Neuronal stem cell (in vitro differentiated cells): ENCODE data around the gene FAM20A. TPM values are rescaled to one million over a fixed set of nuclear protein-coding genes. Genes with fewer than 3 reads are reported as not detected.

Source experiments
- DNase-seq: peaks from one replicate; pipeline ENCODE4 v3.0.0-alpha.2; 2013; ENCODE audit warnings: low spot score
- H2AFZ ChIP-seq: one replicate; pipeline ENCODE4 v1.6.1; 2013; ENCODE audit warnings: mild to moderate bottlenecking, low read length, inconsistent platforms
- H2AK5ac ChIP-seq: 2 replicates; pipeline ENCODE4 v1.6.1; 2013; ENCODE audit warnings: low read depth, mild to moderate bottlenecking, inconsistent platforms, low read length, moderate library complexity, mixed read lengths
- H2BK120ac ChIP-seq: 2 replicates; pipeline ENCODE4 v1.6.1; 2013; ENCODE audit warnings: low read depth, mild to moderate bottlenecking, inconsistent platforms, low read length, moderate library complexity, mixed read lengths
- H2BK12ac ChIP-seq: one replicate; pipeline ENCODE4 v1.6.1; 2013; ENCODE audit warnings: low read length, inconsistent platforms
- H2BK15ac ChIP-seq: 2 replicates; pipeline ENCODE4 v1.6.1; 2013; ENCODE audit warnings: mild to moderate bottlenecking, low read length, inconsistent platforms, mixed read lengths
- H2BK5ac ChIP-seq: one replicate; pipeline ENCODE4 v1.6.1; 2013; ENCODE audit warnings: inconsistent platforms, mild to moderate bottlenecking, low read length, moderate library complexity
- H3K14ac ChIP-seq: one replicate; pipeline ENCODE4 v1.6.1; 2013; ENCODE audit warnings: low read length, inconsistent platforms
- H3K18ac ChIP-seq: 2 replicates; pipeline ENCODE4 v1.6.1; 2013; ENCODE audit warnings: low read length, inconsistent platforms
- H3K23ac ChIP-seq: 2 replicates; pipeline ENCODE4 v1.6.1; 2013; ENCODE audit warnings: low read depth, mild to moderate bottlenecking, mixed read lengths, low read length, inconsistent platforms; ENCODE audit not compliant: poor library complexity
- H3K27ac ChIP-seq: replicated peaks from 3 replicates; pipeline ENCODE4 v1.5.1; 2013; ENCODE audit warnings: low read length, inconsistent platforms
- H3K27me3 ChIP-seq, 3 experiments: 2 replicates each; pipeline ENCODE4 v1.6.1; 2013; ENCODE audit warnings: low read length in 3 of 3, mild to moderate bottlenecking in 2 of 3, inconsistent platforms in 1 of 3, low read depth in 1 of 3, mixed read lengths in 1 of 3, moderate library complexity in 1 of 3; ENCODE audit not compliant: control insufficient read depth in 3 of 3, insufficient read depth in 3 of 3
- H3K36me3 ChIP-seq, 2 donors: replicated peaks in 1 of 2; 2 replicates each; pipeline ENCODE4 v1.6.1; 2013; ENCODE audit warnings: low read length in 2 of 2; ENCODE audit not compliant: control insufficient read depth in 2 of 2, insufficient read depth in 2 of 2
- H3K4ac ChIP-seq: 2 replicates; pipeline ENCODE4 v1.6.1; 2013; ENCODE audit warnings: inconsistent platforms, mild to moderate bottlenecking, low read length, moderate library complexity
- H3K4me1 ChIP-seq, 2 donors: 1 replicate in 1 of 2; 2 replicates in 1 of 2; pipeline ENCODE4 v1.6.1; 2013; ENCODE audit warnings: low read length in 2 of 2, low read depth in 1 of 2; ENCODE audit not compliant: control insufficient read depth in 2 of 2, insufficient read depth in 1 of 2
- H3K4me2 ChIP-seq: one replicate; pipeline ENCODE4 v1.6.1; 2013; ENCODE audit warnings: mild to moderate bottlenecking, low read length, inconsistent platforms; ENCODE audit not compliant: insufficient read depth, poor library complexity, severe bottlenecking
- H3K4me3 ChIP-seq, 2 donors: 2 replicates each; pipeline ENCODE4 v1.5.1; 2013; ENCODE audit warnings: low read length in 2 of 2, mild to moderate bottlenecking in 2 of 2, inconsistent platforms in 1 of 2, moderate library complexity in 1 of 2
- H3K79me1 ChIP-seq: one replicate; pipeline ENCODE4 v1.6.1; 2013; ENCODE audit warnings: low read depth, mild to moderate bottlenecking, inconsistent platforms, low read length, moderate library complexity
- H3K9ac ChIP-seq: one replicate; pipeline ENCODE4 v1.6.1; 2013; ENCODE audit warnings: mild to moderate bottlenecking, low read depth, low read length, inconsistent platforms; ENCODE audit not compliant: poor library complexity
- H3K9me3 ChIP-seq, 2 donors: replicated peaks in 1 of 2; 2 replicates each; pipeline versions ENCODE3 to v1.6.1; 2013; ENCODE audit warnings: low read length in 2 of 2, mild to moderate bottlenecking in 2 of 2, inconsistent platforms in 1 of 2, low read depth in 1 of 2, mixed read lengths in 1 of 2, moderate library complexity in 1 of 2; ENCODE audit not compliant: control insufficient read depth in 2 of 2, insufficient read depth in 1 of 2
- H4K8ac ChIP-seq: one replicate; pipeline ENCODE4 v1.6.1; 2013; ENCODE audit warnings: low read depth, mild to moderate bottlenecking, inconsistent platforms, low read length, moderate library complexity
- H4K91ac ChIP-seq: one replicate; pipeline ENCODE4 v1.6.1; 2013; ENCODE audit warnings: low read length, low read depth, mild to moderate bottlenecking, inconsistent platforms; ENCODE audit not compliant: poor library complexity
- WGBS, 2 donors: extraction: QIAGEN DNeasy Blood & Tissue Kit; methylation state at CpG; one replicate each; pipeline ENCODE4 v1.1.7; 2013; ENCODE audit warnings: missing lambda C conversion rate in 2 of 2, mixed read lengths in 1 of 2; ENCODE audit not compliant: insufficient read length in 2 of 2, insufficient replicate concordance in 1 of 2; ENCODE audit errors: extremely low coverage in 2 of 2; 5-methylcytosine and 5-hydroxymethylcytosine counted together
- polyA plus RNA-seq, 2 experiments: library from polyadenylated mRNA; stranded (reverse); fragments of 200-250 nt; gene quantifications; one replicate each; pipeline ENCODE4 v1.2.3, GENCODE V29; 2013

Gene FAM20A
- 0.06 TPM for polyA plus RNA-seq (2013, experiment 1 of 2)
- polyA plus RNA-seq (2013, experiment 2 of 2) = 0.17 TPM

DNA sequence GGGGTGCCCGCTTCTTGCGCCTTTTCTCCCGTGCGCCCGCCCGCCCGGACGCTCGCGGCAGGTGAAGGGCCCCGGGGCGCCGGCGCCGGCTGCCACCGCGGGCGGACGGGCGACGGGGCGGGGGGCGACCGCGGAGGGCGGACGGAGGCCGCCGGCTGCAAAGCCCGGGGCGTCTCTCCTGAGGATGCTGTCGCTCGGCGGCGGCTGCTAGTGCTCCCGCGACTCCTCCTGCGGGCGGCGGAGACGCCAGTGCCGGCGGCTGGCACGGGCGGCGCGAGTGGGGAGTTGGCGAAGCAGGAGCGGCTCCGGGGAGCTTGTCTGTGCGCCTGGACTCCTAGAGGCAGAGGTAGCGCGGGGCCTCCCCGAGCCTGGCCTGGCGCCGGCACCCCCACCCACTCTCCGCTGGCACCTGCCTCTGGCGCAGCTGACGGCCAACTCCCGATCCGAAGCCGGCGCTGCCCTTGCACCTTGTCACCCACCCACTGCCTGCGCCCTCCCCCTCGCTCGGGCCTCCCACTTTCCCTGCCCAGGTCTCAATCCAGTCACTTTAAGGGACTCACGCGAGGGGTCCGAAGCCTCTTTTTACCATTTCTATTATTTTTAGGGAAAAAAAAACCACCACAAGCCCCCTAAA, at the start of gene FAM20A:
Gene FAM20A, minus strand, starts transcription at position 437 of the 634 bp plus-strand sequence. CDS start 701 bp downstream, outside the sequence.
- no peak within 1 kb of the TSS for H2BK12ac ChIP-seq

GRCh38 chr17:68649324-68649723, 48.2 kb upstream of the FAM20A start:
- no peaks in the 10 kb centered on the region for H3K36me3 ChIP-seq
- H2AK5ac ChIP-seq = no peak overlapping the region
- H2AFZ ChIP-seq = no peak overlapping the region
- no peaks in the 10 kb centered on the region for H3K27me3 ChIP-seq
- H4K91ac ChIP-seq = no peak overlapping the region
- H3K27ac ChIP-seq = no peak overlapping the region
- H2BK12ac ChIP-seq = no peak overlapping the region
- no peaks in the 10 kb centered on the region for H3K79me1 ChIP-seq
- no peak overlapping the region for H3K14ac ChIP-seq
- no peak overlapping the region for H4K8ac ChIP-seq
- H3K4me3 ChIP-seq = no peak overlapping the region
- no peak overlapping the region for H2BK120ac ChIP-seq
- H3K4me2 ChIP-seq = no peak overlapping the region
- WGBS, 2 donors = no CpG with 5 or more reads among the region's 3 CpGs
- no peaks in the 10 kb centered on the region for H3K9me3 ChIP-seq
- H3K23ac ChIP-seq = no peak overlapping the region
- no peaks in the 10 kb centered on the region for H3K4me1 ChIP-seq
- H3K18ac ChIP-seq = no peak overlapping the region
- no peak overlapping the region for H3K4ac ChIP-seq
- no peak for DNase-seq
- no peak overlapping the region for H2BK15ac ChIP-seq
- H3K9ac ChIP-seq = no peak overlapping the region
- no peak overlapping the region for H2BK5ac ChIP-seq

More for the DNA sequence above, at the start of gene FAM20A:
- H3K27me3 ChIP-seq = peaks cover 2 to 89% (median 27%) of the 10 kb centered on the region in 3 experiments
- H3K36me3 ChIP-seq = no peaks in the 10 kb centered on the region
- peak within 1 kb of the TSS; percentile 70 for H3K9ac ChIP-seq
- H3K79me1 ChIP-seq = no peaks in the 10 kb centered on the region
- no peak within 1 kb of the TSS for H3K14ac ChIP-seq
- peak within 1 kb of the TSS; percentile 41 to 81 for H3K4me3 ChIP-seq
- H2AK5ac ChIP-seq = no peak within 1 kb of the TSS
- peak within 1 kb of the TSS; percentile 21 for H2BK15ac ChIP-seq
- H3K4ac ChIP-seq = no peak within 1 kb of the TSS
- no peak within 1 kb of the TSS for H4K8ac ChIP-seq
- H4K91ac ChIP-seq = no peak within 1 kb of the TSS
- peak within 1 kb of the TSS; percentile 69 for H3K18ac ChIP-seq
- H3K4me1 ChIP-seq = peaks cover 3 to 9% of the 10 kb centered on the region in 2 donors
- H3K9me3 ChIP-seq = no peaks in the 10 kb centered on the region
- H2BK120ac ChIP-seq = peak within 1 kb of the TSS; percentile 33
- H2AFZ ChIP-seq = peak within 1 kb of the TSS; percentile 96
- H3K27ac ChIP-seq = no peak within 1 kb of the TSS
- peak within 1 kb of the TSS; percentile 90 for H3K23ac ChIP-seq
- no peak within 1 kb of the TSS for H2BK5ac ChIP-seq
- no peak for DNase-seq
- WGBS, 2 donors = no CpG with 5 or more reads among the region's 69 CpGs
- peak within 1 kb of the TSS; percentile 92 for H3K4me2 ChIP-seq

DNA sequence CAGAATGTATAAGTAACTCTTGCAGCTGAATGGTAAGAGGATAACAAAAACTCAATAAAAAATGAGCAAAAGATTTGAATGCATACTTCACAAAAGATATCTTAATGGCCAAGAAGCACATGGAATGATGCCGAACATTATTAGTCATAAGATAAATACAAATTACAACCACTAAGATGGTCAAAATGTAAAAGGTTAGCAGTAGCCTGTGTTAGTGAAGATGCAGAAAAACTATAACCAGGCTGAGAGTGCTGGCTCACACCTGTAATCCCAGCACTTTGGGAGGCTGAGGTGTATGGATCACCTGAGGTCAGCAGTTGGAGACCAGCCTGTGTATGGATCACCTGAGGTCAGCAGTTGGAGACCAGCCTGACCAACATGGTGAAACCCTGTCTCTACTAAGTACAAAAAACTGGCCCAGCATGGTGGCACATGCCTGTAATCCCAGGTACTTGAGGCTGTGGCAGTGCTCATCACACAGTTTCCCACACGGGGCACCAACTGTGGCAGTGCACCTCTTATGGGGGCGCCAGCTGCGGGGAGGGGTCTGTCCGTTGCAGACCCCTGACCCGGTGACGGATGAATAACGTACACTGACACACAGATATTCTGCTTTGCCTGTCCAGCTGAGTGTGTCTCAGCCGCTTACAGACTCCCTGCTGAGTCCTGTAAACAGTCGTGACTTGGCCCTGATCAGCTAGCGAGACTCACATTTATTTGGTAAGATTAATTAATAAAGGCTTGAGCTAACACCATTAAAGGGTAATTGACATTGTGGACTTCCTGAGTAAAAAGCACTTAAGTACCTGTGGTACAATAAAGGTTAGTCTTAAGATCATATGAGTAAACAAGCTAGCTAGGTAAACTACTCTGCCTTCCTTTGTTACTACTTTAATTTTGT, 45.7 kb upstream of the FAM20A start:
- H3K9me3 ChIP-seq = no peaks in the 10 kb centered on the region
- no peaks in the 10 kb centered on the region for H3K36me3 ChIP-seq
- no peak overlapping the region for H3K23ac ChIP-seq
- no peak for DNase-seq
- no peak overlapping the region for H2BK12ac ChIP-seq
- no peaks in the 10 kb centered on the region for H3K4me1 ChIP-seq
- H2BK120ac ChIP-seq = no peak overlapping the region
- no peak overlapping the region for H2BK5ac ChIP-seq
- H3K79me1 ChIP-seq = no peaks in the 10 kb centered on the region
- H3K4ac ChIP-seq = no peak overlapping the region
- no peak overlapping the region for H2BK15ac ChIP-seq
- H3K9ac ChIP-seq = no peak overlapping the region
- no peaks in the 10 kb centered on the region for H3K27me3 ChIP-seq
- no peak overlapping the region for H2AK5ac ChIP-seq
- H4K91ac ChIP-seq = no peak overlapping the region
- no peak overlapping the region for H3K18ac ChIP-seq
- H3K14ac ChIP-seq = peak overlapping the region; percentile 4
- H4K8ac ChIP-seq = no peak overlapping the region
- no CpG with 5 or more reads among the region's 11 CpGs for WGBS, 2 donors
- no peak overlapping the region for H3K4me2 ChIP-seq
- no peak overlapping the region for H3K27ac ChIP-seq
- no peak overlapping the region for H3K4me3 ChIP-seq
- H2AFZ ChIP-seq = no peak overlapping the region

- no peak overlapping the region for H3K9ac ChIP-seq
- H3K4me2 ChIP-seq = no peak overlapping the region
- H3K23ac ChIP-seq = no peak overlapping the region
- DNase-seq = no peak
- H3K36me3 ChIP-seq = no peaks in the 10 kb centered on the region
- H3K27ac ChIP-seq = no peak overlapping the region
- H3K79me1 ChIP-seq = no peaks in the 10 kb centered on the region
- H3K4me1 ChIP-seq = peaks cover 0 to 4% of the 10 kb centered on the region in 2 donors
- H2BK5ac ChIP-seq = no peak overlapping the region
- no peak overlapping the region for H3K4ac ChIP-seq
- H2BK15ac ChIP-seq = no peak overlapping the region
- no peak overlapping the region for H3K18ac ChIP-seq
- no peak overlapping the region for H3K14ac ChIP-seq
- H4K91ac ChIP-seq = no peak overlapping the region
- no peak overlapping the region for H4K8ac ChIP-seq
- no peak overlapping the region for H2AFZ ChIP-seq
- no peak overlapping the region for H2BK120ac ChIP-seq
- H2BK12ac ChIP-seq = no peak overlapping the region
- no peaks in the 10 kb centered on the region for H3K9me3 ChIP-seq
- no peaks in the 10 kb centered on the region for H3K27me3 ChIP-seq
- no CpG with 5 or more reads among the region's 4 CpGs for WGBS, 2 donors
- no peak overlapping the region for H2AK5ac ChIP-seq
- H3K4me3 ChIP-seq = no peak overlapping the region
Measured at GRCh38 chr17:68642118-68642412, 40.9 kb upstream of the FAM20A start.
